GM12878 (cell line): ENCODE data around the gene GRIK1. TPM values are rescaled to one million over a fixed set of nuclear protein-coding genes. Genes with fewer than 3 reads are reported as not detected.

Source experiments
- CBX5 ChIP-seq: sonication (generic); IDR thresholded peaks from 2 replicates; pipeline ENCODE4 v1.6.1; 2016; ENCODE audit warnings: low read depth, moderate library complexity, mild to moderate bottlenecking, inconsistent platforms
- EP300 ChIP-seq, 2 experiments: fragments of 150-350 bp in 1 of 2; IDR thresholded peaks; 2 replicates each; pipeline ENCODE4 v1.6.1; 2011 to 2012; ENCODE audit warnings: low read depth in 2 of 2, low read length in 2 of 2, borderline replicate concordance in 1 of 2, improper control_type of control experiment in 1 of 2, inconsistent platforms in 1 of 2; ENCODE audit not compliant: control insufficient read depth in 1 of 2
- HDGF ChIP-seq: fragments of 450-650 bp; IDR thresholded peaks from 2 replicates; pipeline ENCODE4 v1.6.1; 2016; ENCODE audit warnings: antibody characterized with exemption
- JUND ChIP-seq: IDR thresholded peaks from 2 replicates; pipeline ENCODE4 v1.6.1; 2012; ENCODE audit warnings: low read depth, mild to moderate bottlenecking, low read length, improper control_type of control experiment, moderate library complexity
- MYB ChIP-seq: fragments of 150-350 bp; IDR thresholded peaks from 2 replicates; pipeline ENCODE4 v1.6.1; 2014; ENCODE audit warnings: mild to moderate bottlenecking, low read depth, low read length, borderline replicate concordance
- RAD21 ChIP-seq: IDR thresholded peaks from 2 replicates; pipeline ENCODE4 v1.6.1; 2011; ENCODE audit warnings: mild to moderate bottlenecking, low read depth, low read length, moderate library complexity; ENCODE audit not compliant: insufficient read depth
- WRNIP1 ChIP-seq: IDR thresholded peaks from 2 replicates; pipeline ENCODE4 v1.6.1; 2011; ENCODE audit warnings: low read depth, low read length, improper control_type of control experiment, borderline replicate concordance
- ZNF592 ChIP-seq: fragments of 450-650 bp; IDR thresholded peaks from 2 replicates; pipeline ENCODE4 v1.6.1; 2017; ENCODE audit warnings: mild to moderate bottlenecking, moderate library complexity
- polyA plus RNA-seq, 11 experiments: library from polyadenylated mRNA; depleted of rRNA in 4 of 11; unstranded in 6 of 11; stranded (reverse) in 5 of 11; fragments of >200 nt; fragmentation: Nextera tagmentation in 4 of 11; fragmentation: Illumina TruSeq in 1 of 11; extraction: Ambion mirVana in 4 of 11; extraction: Trizol in 1 of 11; gene quantifications; 1 replicate in 1 of 11; 2 replicates in 10 of 11; pipeline versions ENCODE4 v1.2.1 to v1.2.3, GENCODE V29; 2011 to 2016; ENCODE audit warnings: inconsistent platforms in 2 of 11, missing spikeins in 2 of 11, low read depth in 1 of 11
- total RNA-seq, 4 experiments: library from RNA; depleted of rRNA in 3 of 4; stranded (reverse); fragments of >200 nt in 3 of 4; fragmentation: Illumina TruSeq in 1 of 4; extraction: Trizol in 1 of 4; gene quantifications; 2 replicates each; pipeline versions ENCODE4 v1.2.1 to v1.2.3, GENCODE V29; 2013 to 2021
- TF ChIP-seq, protein P1 (sequence below): fragments of 450-650 bp; IDR thresholded peaks from 2 replicates; pipeline ENCODE4 v1.6.1; 2017; ENCODE audit warnings: low read depth, mild to moderate bottlenecking, moderate library complexity

The GRIK1 gene
- total and polyA plus RNA-seq, 10 of the 15 experiments (the other 5 are each of a cell fraction or from before 2014, with no cell fraction given), result 0.05 to 0.13 (median 0.09) TPM; not detected in 7

- TF ChIP-seq CBX5 (no peak), ZNF592 (no peak), WRNIP1 (no peak), MYB (no peak), HDGF (no peak), EP300 (IDR thresholded peaks at IDR 0.05; ENCODE audit: borderline replicate concordance in 1 of 2, control insufficient read depth in 1 of 2, low read depth in 2 of 2, low read length in 2 of 2) (no peak), JUND (no peak), RAD21 (no peak)
- TF ChIP-seq, protein P1, sequence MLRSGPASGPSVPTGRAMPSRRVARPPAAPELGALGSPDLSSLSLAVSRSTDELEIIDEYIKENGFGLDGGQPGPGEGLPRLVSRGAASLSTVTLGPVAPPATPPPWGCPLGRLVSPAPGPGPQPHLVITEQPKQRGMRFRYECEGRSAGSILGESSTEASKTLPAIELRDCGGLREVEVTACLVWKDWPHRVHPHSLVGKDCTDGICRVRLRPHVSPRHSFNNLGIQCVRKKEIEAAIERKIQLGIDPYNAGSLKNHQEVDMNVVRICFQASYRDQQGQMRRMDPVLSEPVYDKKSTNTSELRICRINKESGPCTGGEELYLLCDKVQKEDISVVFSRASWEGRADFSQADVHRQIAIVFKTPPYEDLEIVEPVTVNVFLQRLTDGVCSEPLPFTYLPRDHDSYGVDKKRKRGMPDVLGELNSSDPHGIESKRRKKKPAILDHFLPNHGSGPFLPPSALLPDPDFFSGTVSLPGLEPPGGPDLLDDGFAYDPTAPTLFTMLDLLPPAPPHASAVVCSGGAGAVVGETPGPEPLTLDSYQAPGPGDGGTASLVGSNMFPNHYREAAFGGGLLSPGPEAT, result no peak
Observed at GRCh38 chr21:29580732-29581285, 359.0 kb downstream of the GRIK1 start (continued).
